ENCODE results near the gene APOA4.

DNA sequence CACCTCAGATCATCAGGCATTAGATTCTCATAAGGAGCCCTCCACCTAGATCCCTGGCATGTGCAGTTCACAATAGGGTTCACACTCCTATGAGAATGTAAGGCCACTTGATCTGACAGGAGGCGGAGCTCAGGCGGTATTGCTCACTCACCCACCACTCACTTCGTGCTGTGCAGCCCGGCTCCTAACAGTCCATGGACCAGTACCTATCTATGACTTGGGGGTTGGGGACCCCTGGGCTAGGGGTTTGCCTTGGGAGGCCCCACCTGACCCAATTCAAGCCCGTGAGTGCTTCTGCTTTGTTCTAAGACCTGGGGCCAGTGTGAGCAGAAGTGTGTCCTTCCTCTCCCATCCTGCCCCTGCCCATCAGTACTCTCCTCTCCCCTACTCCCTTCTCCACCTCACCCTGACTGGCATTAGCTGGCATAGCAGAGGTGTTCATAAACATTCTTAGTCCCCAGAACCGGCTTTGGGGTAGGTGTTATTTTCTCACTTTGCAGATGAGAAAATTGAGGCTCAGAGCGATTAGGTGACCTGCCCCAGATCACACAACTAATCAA is 8.8 kb upstream of the APOA4 start:
- TF ChIP-seq, protein P1, sequence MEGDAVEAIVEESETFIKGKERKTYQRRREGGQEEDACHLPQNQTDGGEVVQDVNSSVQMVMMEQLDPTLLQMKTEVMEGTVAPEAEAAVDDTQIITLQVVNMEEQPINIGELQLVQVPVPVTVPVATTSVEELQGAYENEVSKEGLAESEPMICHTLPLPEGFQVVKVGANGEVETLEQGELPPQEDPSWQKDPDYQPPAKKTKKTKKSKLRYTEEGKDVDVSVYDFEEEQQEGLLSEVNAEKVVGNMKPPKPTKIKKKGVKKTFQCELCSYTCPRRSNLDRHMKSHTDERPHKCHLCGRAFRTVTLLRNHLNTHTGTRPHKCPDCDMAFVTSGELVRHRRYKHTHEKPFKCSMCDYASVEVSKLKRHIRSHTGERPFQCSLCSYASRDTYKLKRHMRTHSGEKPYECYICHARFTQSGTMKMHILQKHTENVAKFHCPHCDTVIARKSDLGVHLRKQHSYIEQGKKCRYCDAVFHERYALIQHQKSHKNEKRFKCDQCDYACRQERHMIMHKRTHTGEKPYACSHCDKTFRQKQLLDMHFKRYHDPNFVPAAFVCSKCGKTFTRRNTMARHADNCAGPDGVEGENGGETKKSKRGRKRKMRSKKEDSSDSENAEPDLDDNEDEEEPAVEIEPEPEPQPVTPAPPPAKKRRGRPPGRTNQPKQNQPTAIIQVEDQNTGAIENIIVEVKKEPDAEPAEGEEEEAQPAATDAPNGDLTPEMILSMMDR (IDR thresholded peaks at IDR 0.05): no peak
- TF ChIP-seq EZH2phosphoT487 (IDR thresholded peaks at IDR 0.05): no peak
- TF ChIP-seq EZH2 (IDR thresholded peaks at IDR 0.05): no peak
